HCT116 (cell line): ENCODE results near the gene NPIPA3.

Source experiments
- CBX3 ChIP-seq: IDR thresholded peaks from 2 replicates; pipeline ENCODE4 v1.6.1; 2012; ENCODE audit warnings: low read depth
- EGR1 ChIP-seq: IDR thresholded peaks from 2 replicates; pipeline ENCODE4 v1.6.1; 2012; ENCODE audit warnings: low read depth
- ELF1 ChIP-seq: IDR thresholded peaks from 2 replicates; pipeline ENCODE4 v1.6.1; 2012; ENCODE audit warnings: low read depth, borderline replicate concordance
- EZH2 ChIP-seq: fragments of 200-600 bp; sonication (generic); IDR thresholded peaks from 2 replicates; pipeline ENCODE4 v1.6.1; 2017; ENCODE audit warnings: antibody characterized with exemption, mixed run types
- EZH2phosphoT487 ChIP-seq: fragments of 200-600 bp; IDR thresholded peaks from 2 replicates; pipeline ENCODE4 v1.6.1; 2018; ENCODE audit warnings: antibody characterized with exemption, borderline replicate concordance
- POLR2A ChIP-seq: IDR thresholded peaks from 2 replicates; pipeline ENCODE4 v1.7.0; 2011; ENCODE audit warnings: borderline replicate concordance; ENCODE audit not compliant: insufficient read depth, insufficient read length; ENCODE audit errors: extremely low read depth
- POLR2AphosphoS5 ChIP-seq: IDR thresholded peaks from 2 replicates; pipeline ENCODE4 v1.6.1; 2011; ENCODE audit warnings: mild to moderate bottlenecking, low read depth, low read length, moderate library complexity
- SIN3A ChIP-seq: IDR thresholded peaks from 2 replicates; pipeline ENCODE4 v1.6.1; 2012; ENCODE audit warnings: low read depth
- TCF7L2 ChIP-seq: IDR thresholded peaks from 2 replicates; pipeline ENCODE4 v1.7.0; 2011; ENCODE audit warnings: borderline replicate concordance, inconsistent platforms; ENCODE audit not compliant: insufficient read depth, insufficient read length; ENCODE audit errors: extremely low read depth
- YY1 ChIP-seq: IDR thresholded peaks from 2 replicates; pipeline ENCODE4 v1.6.1; 2011; ENCODE audit warnings: low read length, low read depth, moderate library complexity, mild to moderate bottlenecking; ENCODE audit not compliant: insufficient replicate concordance; ENCODE audit errors: extremely low read depth
- ZFX ChIP-seq: fragments of 450-650 bp; IDR thresholded peaks from 2 replicates; pipeline ENCODE4 v1.6.1; 2017
- TF ChIP-seq, protein P1 (sequence below), 3 experiments: fragments of 200-600 bp in 1 of 3; sonication (generic) in 1 of 3; IDR thresholded peaks in 2 of 3; conservative IDR thresholded peaks in 1 of 3; 2 replicates each; pipeline ENCODE4 v1.5.1; 2012 to 2017; ENCODE audit warnings: low read depth in 2 of 3, low read length in 2 of 3, antibody characterized with exemption in 1 of 3, borderline replicate concordance in 1 of 3, control low read depth in 1 of 3, mild to moderate bottlenecking in 1 of 3, mixed read lengths in 1 of 3, mixed run types in 1 of 3, moderate library complexity in 1 of 3; ENCODE audit not compliant: insufficient read depth in 1 of 3
- TF ChIP-seq, protein P2 (sequence below): IDR thresholded peaks from 2 replicates; pipeline ENCODE4 v1.6.1; 2012; ENCODE audit warnings: low read depth
- TF ChIP-seq, protein P3 (sequence below): IDR thresholded peaks from 2 replicates; pipeline ENCODE4 v1.6.1; 2012

- TF ChIP-seq EZH2phosphoT487 (no peak), POLR2A (no peak), EZH2 (no peak), SIN3A (no peak), EGR1 (no peak), ZFX (no peak), CBX3 (no peak), TCF7L2 (no peak), YY1 (no peak), ELF1 (no peak), POLR2AphosphoS5 (no peak)
- TF ChIP-seq, protein P1, sequence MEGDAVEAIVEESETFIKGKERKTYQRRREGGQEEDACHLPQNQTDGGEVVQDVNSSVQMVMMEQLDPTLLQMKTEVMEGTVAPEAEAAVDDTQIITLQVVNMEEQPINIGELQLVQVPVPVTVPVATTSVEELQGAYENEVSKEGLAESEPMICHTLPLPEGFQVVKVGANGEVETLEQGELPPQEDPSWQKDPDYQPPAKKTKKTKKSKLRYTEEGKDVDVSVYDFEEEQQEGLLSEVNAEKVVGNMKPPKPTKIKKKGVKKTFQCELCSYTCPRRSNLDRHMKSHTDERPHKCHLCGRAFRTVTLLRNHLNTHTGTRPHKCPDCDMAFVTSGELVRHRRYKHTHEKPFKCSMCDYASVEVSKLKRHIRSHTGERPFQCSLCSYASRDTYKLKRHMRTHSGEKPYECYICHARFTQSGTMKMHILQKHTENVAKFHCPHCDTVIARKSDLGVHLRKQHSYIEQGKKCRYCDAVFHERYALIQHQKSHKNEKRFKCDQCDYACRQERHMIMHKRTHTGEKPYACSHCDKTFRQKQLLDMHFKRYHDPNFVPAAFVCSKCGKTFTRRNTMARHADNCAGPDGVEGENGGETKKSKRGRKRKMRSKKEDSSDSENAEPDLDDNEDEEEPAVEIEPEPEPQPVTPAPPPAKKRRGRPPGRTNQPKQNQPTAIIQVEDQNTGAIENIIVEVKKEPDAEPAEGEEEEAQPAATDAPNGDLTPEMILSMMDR (IDR thresholded peaks at IDR 0.05 in 2 of 3, conservative IDR thresholded peaks at IDR 0.05 in 1 of 3; ENCODE audit: borderline replicate concordance in 1 of 3, insufficient read depth in 1 of 3, low read depth in 2 of 3, low read length in 2 of 3) = no peak
- TF ChIP-seq, protein P2, sequence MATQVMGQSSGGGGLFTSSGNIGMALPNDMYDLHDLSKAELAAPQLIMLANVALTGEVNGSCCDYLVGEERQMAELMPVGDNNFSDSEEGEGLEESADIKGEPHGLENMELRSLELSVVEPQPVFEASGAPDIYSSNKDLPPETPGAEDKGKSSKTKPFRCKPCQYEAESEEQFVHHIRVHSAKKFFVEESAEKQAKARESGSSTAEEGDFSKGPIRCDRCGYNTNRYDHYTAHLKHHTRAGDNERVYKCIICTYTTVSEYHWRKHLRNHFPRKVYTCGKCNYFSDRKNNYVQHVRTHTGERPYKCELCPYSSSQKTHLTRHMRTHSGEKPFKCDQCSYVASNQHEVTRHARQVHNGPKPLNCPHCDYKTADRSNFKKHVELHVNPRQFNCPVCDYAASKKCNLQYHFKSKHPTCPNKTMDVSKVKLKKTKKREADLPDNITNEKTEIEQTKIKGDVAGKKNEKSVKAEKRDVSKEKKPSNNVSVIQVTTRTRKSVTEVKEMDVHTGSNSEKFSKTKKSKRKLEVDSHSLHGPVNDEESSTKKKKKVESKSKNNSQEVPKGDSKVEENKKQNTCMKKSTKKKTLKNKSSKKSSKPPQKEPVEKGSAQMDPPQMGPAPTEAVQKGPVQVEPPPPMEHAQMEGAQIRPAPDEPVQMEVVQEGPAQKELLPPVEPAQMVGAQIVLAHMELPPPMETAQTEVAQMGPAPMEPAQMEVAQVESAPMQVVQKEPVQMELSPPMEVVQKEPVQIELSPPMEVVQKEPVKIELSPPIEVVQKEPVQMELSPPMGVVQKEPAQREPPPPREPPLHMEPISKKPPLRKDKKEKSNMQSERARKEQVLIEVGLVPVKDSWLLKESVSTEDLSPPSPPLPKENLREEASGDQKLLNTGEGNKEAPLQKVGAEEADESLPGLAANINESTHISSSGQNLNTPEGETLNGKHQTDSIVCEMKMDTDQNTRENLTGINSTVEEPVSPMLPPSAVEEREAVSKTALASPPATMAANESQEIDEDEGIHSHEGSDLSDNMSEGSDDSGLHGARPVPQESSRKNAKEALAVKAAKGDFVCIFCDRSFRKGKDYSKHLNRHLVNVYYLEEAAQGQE = no peak
- TF ChIP-seq, protein P3, sequence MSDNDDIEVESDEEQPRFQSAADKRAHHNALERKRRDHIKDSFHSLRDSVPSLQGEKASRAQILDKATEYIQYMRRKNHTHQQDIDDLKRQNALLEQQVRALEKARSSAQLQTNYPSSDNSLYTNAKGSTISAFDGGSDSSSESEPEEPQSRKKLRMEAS = no peak
Measured at GRCh38 chr16:14682121-14682520, 21.1 kb upstream of the NPIPA3 start.
